ENCODE data around the gene PPP4R4.

PPP4R4 gene

GRCh38 chr14:94304243-94304642, 130.1 kb downstream of the PPP4R4 start:
- no peak overlapping the region for H3K27ac ChIP-seq
- no peaks in the 10 kb centered on the region for H3K4me1 ChIP-seq (ENCODE audit: low read depth, poor library complexity, severe bottlenecking)
- no peaks in the 10 kb centered on the region for H3K27me3 ChIP-seq (ENCODE audit: insufficient read depth, low read depth)
- no peaks in the 10 kb centered on the region for H3K36me3 ChIP-seq (ENCODE audit: insufficient read depth)
- H3K79me2 ChIP-seq (ENCODE audit: insufficient read depth, low read depth) = no peaks in the 10 kb centered on the region
- no peaks in the 10 kb centered on the region for H4K20me1 ChIP-seq (ENCODE audit: insufficient read depth)
- TF ChIP-seq, protein P1, sequence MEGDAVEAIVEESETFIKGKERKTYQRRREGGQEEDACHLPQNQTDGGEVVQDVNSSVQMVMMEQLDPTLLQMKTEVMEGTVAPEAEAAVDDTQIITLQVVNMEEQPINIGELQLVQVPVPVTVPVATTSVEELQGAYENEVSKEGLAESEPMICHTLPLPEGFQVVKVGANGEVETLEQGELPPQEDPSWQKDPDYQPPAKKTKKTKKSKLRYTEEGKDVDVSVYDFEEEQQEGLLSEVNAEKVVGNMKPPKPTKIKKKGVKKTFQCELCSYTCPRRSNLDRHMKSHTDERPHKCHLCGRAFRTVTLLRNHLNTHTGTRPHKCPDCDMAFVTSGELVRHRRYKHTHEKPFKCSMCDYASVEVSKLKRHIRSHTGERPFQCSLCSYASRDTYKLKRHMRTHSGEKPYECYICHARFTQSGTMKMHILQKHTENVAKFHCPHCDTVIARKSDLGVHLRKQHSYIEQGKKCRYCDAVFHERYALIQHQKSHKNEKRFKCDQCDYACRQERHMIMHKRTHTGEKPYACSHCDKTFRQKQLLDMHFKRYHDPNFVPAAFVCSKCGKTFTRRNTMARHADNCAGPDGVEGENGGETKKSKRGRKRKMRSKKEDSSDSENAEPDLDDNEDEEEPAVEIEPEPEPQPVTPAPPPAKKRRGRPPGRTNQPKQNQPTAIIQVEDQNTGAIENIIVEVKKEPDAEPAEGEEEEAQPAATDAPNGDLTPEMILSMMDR (conservative IDR thresholded peaks at IDR 0.05; ENCODE audit: low read depth, low read length) = no peak
- H3K4me2 ChIP-seq = no peak overlapping the region
- H3K4me3 ChIP-seq (IDR thresholded peaks at IDR 0.05; ENCODE audit: insufficient read depth, low read depth, low read length) = no peak overlapping the region
- no peak overlapping the region for H2AFZ ChIP-seq (ENCODE audit: low read depth)
- H3K9ac ChIP-seq = no peak overlapping the region

- Histone ChIP-seq H3K36me3 (ENCODE audit: insufficient read depth) (no peaks in the 10 kb centered on the region), H3K27ac (no peak overlapping the region), H3K9ac (no peak overlapping the region), H3K4me1 (ENCODE audit: low read depth, poor library complexity, severe bottlenecking) (no peaks in the 10 kb centered on the region), H3K79me2 (ENCODE audit: insufficient read depth, low read depth) (no peaks in the 10 kb centered on the region), H4K20me1 (ENCODE audit: insufficient read depth) (no peaks in the 10 kb centered on the region), H3K4me3 (IDR thresholded peaks at IDR 0.05; ENCODE audit: insufficient read depth, low read depth, low read length) (no peak overlapping the region), H3K27me3 (ENCODE audit: insufficient read depth, low read depth) (no peaks in the 10 kb centered on the region), H2AFZ (ENCODE audit: low read depth) (no peak overlapping the region), H3K4me2 (no peak overlapping the region)
- TF ChIP-seq, protein P1 (conservative IDR thresholded peaks at IDR 0.05; ENCODE audit: low read depth, low read length) = no peak
Measured at GRCh38 chr14:94305620-94306019, 131.5 kb downstream of the PPP4R4 start.

DNA sequence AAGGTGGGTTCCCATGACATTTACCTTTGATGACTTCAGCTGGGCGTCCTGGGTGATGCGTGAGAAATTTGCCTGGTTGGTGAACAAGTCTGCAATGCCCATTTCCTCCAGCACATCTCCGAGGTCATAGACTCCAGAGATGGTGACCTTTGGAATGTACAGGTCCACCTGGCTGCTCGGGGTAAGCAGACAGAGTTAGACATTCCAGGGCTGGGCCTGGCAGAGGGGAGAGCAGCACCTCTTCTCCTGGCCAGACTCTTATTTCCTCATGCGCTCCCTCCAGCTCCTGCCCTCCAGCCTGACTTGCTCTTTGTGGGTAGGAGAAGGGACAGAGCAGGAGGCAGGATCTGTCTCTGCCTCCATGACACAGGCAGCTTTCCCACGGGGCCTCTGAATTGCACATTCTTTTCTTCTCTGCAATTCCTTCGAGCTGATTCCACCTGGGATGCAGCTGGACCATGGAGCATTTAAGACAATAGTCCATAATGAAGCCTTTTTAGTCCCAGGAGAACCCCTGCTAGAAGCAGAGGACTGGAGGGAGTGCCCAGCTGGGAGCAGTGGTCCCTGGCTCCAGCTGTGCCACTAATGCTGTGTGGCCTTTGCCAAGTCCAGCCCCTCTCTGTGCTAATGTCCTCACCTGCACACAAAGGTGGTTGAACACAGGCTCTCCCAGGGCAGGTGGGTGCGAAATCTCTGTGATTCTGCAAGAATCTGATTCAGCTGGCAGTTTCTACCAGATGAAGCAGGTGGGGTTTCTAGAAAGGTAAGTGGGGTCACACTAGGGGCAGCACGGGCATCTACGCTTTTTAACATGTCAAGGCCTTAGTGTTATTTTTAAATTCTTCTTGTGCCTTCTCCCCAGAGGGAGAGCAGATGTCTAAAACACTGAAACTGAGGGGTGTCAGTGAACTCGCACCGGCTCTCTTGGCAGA, 132.2 kb downstream of the PPP4R4 start:
- H3K27ac ChIP-seq = no peak overlapping the region
- no peaks in the 10 kb centered on the region for H3K79me2 ChIP-seq (ENCODE audit: insufficient read depth, low read depth)
- H3K9ac ChIP-seq = no peak overlapping the region
- no peak overlapping the region for H2AFZ ChIP-seq (ENCODE audit: low read depth)
- H4K20me1 ChIP-seq (ENCODE audit: insufficient read depth) = no peaks in the 10 kb centered on the region
- H3K4me2 ChIP-seq = no peak overlapping the region
- no peaks in the 10 kb centered on the region for H3K4me1 ChIP-seq (ENCODE audit: low read depth, poor library complexity, severe bottlenecking)
- no peak overlapping the region for H3K4me3 ChIP-seq (IDR thresholded peaks at IDR 0.05; ENCODE audit: insufficient read depth, low read depth, low read length)
- no peaks in the 10 kb centered on the region for H3K36me3 ChIP-seq (ENCODE audit: insufficient read depth)
- no peaks in the 10 kb centered on the region for H3K27me3 ChIP-seq (ENCODE audit: insufficient read depth, low read depth)
- TF ChIP-seq, protein P1 (conservative IDR thresholded peaks at IDR 0.05; ENCODE audit: low read depth, low read length) = no peak

- Histone ChIP-seq H3K9ac (no peak overlapping the region), H3K36me3 (ENCODE audit: insufficient read depth) (no peaks in the 10 kb centered on the region), H4K20me1 (ENCODE audit: insufficient read depth) (no peaks in the 10 kb centered on the region), H3K27ac (no peak overlapping the region), H3K79me2 (ENCODE audit: insufficient read depth, low read depth) (no peaks in the 10 kb centered on the region), H2AFZ (ENCODE audit: low read depth) (no peak overlapping the region), H3K4me2 (no peak overlapping the region), H3K27me3 (ENCODE audit: insufficient read depth, low read depth) (no peaks in the 10 kb centered on the region), H3K4me3 (IDR thresholded peaks at IDR 0.05; ENCODE audit: insufficient read depth, low read depth, low read length) (no peak overlapping the region), H3K4me1 (ENCODE audit: low read depth, poor library complexity, severe bottlenecking) (no peaks in the 10 kb centered on the region)
- TF ChIP-seq, protein P1 (conservative IDR thresholded peaks at IDR 0.05; ENCODE audit: low read depth, low read length) = no peak; the same call in 1 of the 2 replicates
Measured at GRCh38 chr14:94307410-94307992, 133.4 kb downstream of the PPP4R4 start.

Data from KMS-11 (cell line).